Measurements from ENCODE around the gene SPATA13.

Gene SPATA13

DNA sequence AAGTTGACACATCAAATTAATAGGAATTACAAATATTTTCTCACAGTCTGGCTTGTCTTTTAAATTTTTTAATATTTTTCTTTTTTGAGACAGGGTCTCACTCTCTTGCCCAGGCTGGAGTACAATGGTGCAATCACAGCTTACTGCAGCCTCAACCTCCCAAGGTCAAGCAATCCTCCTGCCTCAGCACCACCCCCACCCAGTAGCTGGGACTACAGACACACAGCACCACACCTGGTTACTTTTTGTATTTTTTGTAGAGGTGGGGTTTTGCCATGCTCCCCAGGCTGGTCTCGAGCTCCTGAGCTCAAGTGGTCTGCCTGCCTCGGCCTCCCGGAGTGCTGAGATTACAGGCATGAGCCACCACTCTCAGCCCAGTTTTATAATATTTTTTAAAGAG is 72.0 kb downstream of the SPATA13 start:
- TF ChIP-seq, protein P1, sequence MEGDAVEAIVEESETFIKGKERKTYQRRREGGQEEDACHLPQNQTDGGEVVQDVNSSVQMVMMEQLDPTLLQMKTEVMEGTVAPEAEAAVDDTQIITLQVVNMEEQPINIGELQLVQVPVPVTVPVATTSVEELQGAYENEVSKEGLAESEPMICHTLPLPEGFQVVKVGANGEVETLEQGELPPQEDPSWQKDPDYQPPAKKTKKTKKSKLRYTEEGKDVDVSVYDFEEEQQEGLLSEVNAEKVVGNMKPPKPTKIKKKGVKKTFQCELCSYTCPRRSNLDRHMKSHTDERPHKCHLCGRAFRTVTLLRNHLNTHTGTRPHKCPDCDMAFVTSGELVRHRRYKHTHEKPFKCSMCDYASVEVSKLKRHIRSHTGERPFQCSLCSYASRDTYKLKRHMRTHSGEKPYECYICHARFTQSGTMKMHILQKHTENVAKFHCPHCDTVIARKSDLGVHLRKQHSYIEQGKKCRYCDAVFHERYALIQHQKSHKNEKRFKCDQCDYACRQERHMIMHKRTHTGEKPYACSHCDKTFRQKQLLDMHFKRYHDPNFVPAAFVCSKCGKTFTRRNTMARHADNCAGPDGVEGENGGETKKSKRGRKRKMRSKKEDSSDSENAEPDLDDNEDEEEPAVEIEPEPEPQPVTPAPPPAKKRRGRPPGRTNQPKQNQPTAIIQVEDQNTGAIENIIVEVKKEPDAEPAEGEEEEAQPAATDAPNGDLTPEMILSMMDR (conservative IDR thresholded peaks at IDR 0.05; ENCODE audit: low read depth, low read length), result no peak
- Histone ChIP-seq H3K27me3 (ENCODE audit: insufficient read depth, low read depth) (no peaks in the 10 kb centered on the region), H3K9ac (no peak overlapping the region), H3K4me2 (no peak overlapping the region), H3K4me3 (IDR thresholded peaks at IDR 0.05; ENCODE audit: insufficient read depth, low read depth, low read length) (no peak overlapping the region), H2AFZ (ENCODE audit: low read depth) (no peak overlapping the region), H3K79me2 (ENCODE audit: insufficient read depth, low read depth) (no peaks in the 10 kb centered on the region), H3K36me3 (ENCODE audit: insufficient read depth) (no peaks in the 10 kb centered on the region), H4K20me1 (ENCODE audit: insufficient read depth) (no peaks in the 10 kb centered on the region), H3K27ac (no peak overlapping the region), H3K4me1 (ENCODE audit: low read depth, poor library complexity, severe bottlenecking) (no peaks in the 10 kb centered on the region)

DNA sequence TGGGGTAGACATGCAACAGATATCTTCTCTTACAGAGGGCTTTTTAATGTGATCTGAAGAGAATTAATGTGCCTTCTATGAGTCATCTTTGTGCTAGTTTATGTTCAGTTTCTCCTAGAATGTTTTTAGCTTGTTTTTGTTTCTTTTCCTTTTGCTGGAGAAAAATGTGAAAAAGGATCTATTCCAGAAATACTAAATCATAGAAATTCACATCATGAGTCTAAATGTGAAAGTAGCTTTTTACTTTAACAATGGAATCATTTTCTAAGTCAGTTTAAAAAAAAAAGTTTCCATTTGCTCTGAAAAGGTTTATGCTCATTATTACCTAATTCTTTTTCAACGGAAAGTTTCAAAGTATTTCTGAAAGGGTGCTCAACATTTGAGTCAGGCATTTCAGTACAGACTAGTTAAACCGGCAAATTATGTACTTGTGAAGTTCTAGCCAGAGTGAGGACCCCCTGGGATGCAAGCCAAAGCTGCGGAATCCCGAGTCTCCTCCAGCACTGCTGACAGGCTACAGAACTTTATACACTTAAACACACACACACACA is 72.9 kb downstream of the SPATA13 start:
- Histone ChIP-seq H3K36me3 (ENCODE audit: insufficient read depth) (no peaks in the 10 kb centered on the region), H4K20me1 (ENCODE audit: insufficient read depth) (no peaks in the 10 kb centered on the region), H3K4me3 (IDR thresholded peaks at IDR 0.05; ENCODE audit: insufficient read depth, low read depth, low read length) (no peak overlapping the region), H3K27ac (no peak overlapping the region), H3K79me2 (ENCODE audit: insufficient read depth, low read depth) (no peaks in the 10 kb centered on the region), H2AFZ (ENCODE audit: low read depth) (no peak overlapping the region), H3K9ac (no peak overlapping the region), H3K27me3 (ENCODE audit: insufficient read depth, low read depth) (no peaks in the 10 kb centered on the region), H3K4me1 (ENCODE audit: low read depth, poor library complexity, severe bottlenecking) (no peaks in the 10 kb centered on the region), H3K4me2 (no peak overlapping the region)
- TF ChIP-seq, protein P1 (conservative IDR thresholded peaks at IDR 0.05; ENCODE audit: low read depth, low read length), result no peak

DNA sequence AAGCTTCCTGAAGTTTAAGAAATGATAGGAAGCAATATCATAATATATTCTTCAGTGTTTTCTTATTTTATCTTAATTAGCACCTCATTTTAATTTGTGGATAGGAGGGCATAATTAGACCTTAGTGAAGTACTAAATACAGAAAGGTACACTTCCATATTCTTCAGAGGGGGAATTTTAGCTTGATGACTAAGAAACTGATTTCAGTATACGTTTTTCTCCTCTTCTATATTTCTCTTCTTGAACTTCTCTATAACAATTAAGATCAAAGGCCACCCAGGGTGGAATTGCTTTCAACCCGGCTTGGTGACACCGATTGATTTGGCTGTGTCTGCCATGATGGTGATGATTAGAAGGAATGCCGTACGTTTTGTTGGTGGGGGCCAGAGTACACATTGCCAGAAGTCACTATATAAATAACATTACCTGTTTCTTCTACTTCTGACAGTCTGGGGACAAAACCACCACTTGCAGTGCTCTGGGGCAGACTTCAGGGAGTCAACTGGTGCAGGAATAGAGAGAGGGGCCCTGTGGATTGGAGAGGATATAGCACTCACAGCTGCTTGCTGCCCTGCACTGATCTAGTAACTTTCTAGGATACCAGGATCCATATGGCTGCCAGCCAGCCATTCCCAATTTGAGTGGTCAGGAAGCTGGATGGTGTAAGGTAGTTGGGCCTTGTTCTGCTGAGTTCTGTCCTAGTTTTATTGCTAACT is 73.8 kb downstream of the SPATA13 start:
- Histone ChIP-seq H3K9ac (no peak overlapping the region), H3K27ac (no peak overlapping the region), H2AFZ (ENCODE audit: low read depth) (no peak overlapping the region), H3K4me2 (no peak overlapping the region), H3K4me3 (IDR thresholded peaks at IDR 0.05; ENCODE audit: insufficient read depth, low read depth, low read length) (no peak overlapping the region), H3K27me3 (ENCODE audit: insufficient read depth, low read depth) (no peaks in the 10 kb centered on the region), H3K4me1 (ENCODE audit: low read depth, poor library complexity, severe bottlenecking) (no peaks in the 10 kb centered on the region), H4K20me1 (ENCODE audit: insufficient read depth) (no peaks in the 10 kb centered on the region), H3K36me3 (ENCODE audit: insufficient read depth) (no peaks in the 10 kb centered on the region), H3K79me2 (ENCODE audit: insufficient read depth, low read depth) (no peaks in the 10 kb centered on the region)
- TF ChIP-seq, protein P1 (conservative IDR thresholded peaks at IDR 0.05; ENCODE audit: low read depth, low read length), result no peak

DNA sequence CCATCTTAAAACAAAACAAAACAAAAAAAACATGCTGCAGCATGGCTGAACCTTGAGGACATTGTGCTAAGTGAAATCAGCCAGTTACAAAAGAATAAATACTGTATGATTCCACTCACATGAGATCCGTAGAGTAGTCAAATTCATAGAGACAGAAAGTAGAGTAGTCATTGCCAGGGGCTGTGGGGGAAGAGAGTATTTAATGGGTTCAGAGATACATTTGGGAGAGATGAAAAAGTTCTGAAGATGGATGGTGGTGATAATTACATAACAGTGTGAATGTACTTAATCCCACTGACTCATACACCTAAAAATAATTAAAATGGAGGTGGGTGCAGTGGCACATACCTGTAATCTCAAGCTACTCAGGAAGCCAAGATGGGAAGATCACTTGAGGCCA is 76.8 kb downstream of the SPATA13 start:
- Histone ChIP-seq H3K36me3 (ENCODE audit: insufficient read depth) (no peaks in the 10 kb centered on the region), H3K4me1 (ENCODE audit: low read depth, poor library complexity, severe bottlenecking) (no peaks in the 10 kb centered on the region), H4K20me1 (ENCODE audit: insufficient read depth) (no peaks in the 10 kb centered on the region), H3K4me3 (IDR thresholded peaks at IDR 0.05; ENCODE audit: insufficient read depth, low read depth, low read length) (no peak overlapping the region), H3K79me2 (ENCODE audit: insufficient read depth, low read depth) (no peaks in the 10 kb centered on the region), H3K4me2 (no peak overlapping the region), H3K9ac (no peak overlapping the region), H3K27me3 (ENCODE audit: insufficient read depth, low read depth) (no peaks in the 10 kb centered on the region), H2AFZ (ENCODE audit: low read depth) (no peak overlapping the region), H3K27ac (no peak overlapping the region)
- TF ChIP-seq, protein P1 (conservative IDR thresholded peaks at IDR 0.05; ENCODE audit: low read depth, low read length), result no peak

Measured in KMS-11 (cell line).